Mesenchymal stem cell (in vitro differentiated cells and primary cell): ENCODE results near the gene ITGA11.

Experiments
- DNase-seq: peaks from one replicate; pipeline ENCODE4 v3.0.0-alpha.2; 2013
- H2AFZ ChIP-seq: one replicate; pipeline ENCODE4 v1.6.1; 2013; ENCODE audit warnings: low read depth, mild to moderate bottlenecking, control low read depth, inconsistent platforms, low read length, moderate library complexity
- H2AK5ac ChIP-seq: 2 replicates; pipeline ENCODE4 v1.6.1; 2013; ENCODE audit warnings: low read length, moderate library complexity, mild to moderate bottlenecking, inconsistent platforms; ENCODE audit not compliant: severe bottlenecking
- H2BK120ac ChIP-seq: one replicate; pipeline ENCODE4 v1.6.1; 2013; ENCODE audit warnings: low read depth, mild to moderate bottlenecking, inconsistent platforms, low read length, moderate library complexity
- H2BK12ac ChIP-seq, 2 experiments: one replicate each; pipeline ENCODE4 v1.6.1; 2013; ENCODE audit warnings: inconsistent platforms in 2 of 2, low read length in 2 of 2, mild to moderate bottlenecking in 2 of 2, moderate library complexity in 2 of 2, control low read depth in 1 of 2
- H2BK15ac ChIP-seq: one replicate; pipeline ENCODE4 v1.6.1; 2013; ENCODE audit warnings: mild to moderate bottlenecking, low read depth, inconsistent platforms; ENCODE audit not compliant: poor library complexity, severe bottlenecking
- H2BK5ac ChIP-seq: 2 replicates; pipeline ENCODE4 v1.6.1; 2013; ENCODE audit warnings: low read depth, mild to moderate bottlenecking, low read length, control low read depth, inconsistent platforms; ENCODE audit not compliant: poor library complexity, severe bottlenecking
- H3K14ac ChIP-seq, 2 experiments: one replicate each; pipeline ENCODE4 v1.6.1; 2013; ENCODE audit warnings: inconsistent platforms in 2 of 2, low read length in 2 of 2, control low read depth in 1 of 2, mild to moderate bottlenecking in 1 of 2, moderate library complexity in 1 of 2
- H3K18ac ChIP-seq, 2 experiments: one replicate each; pipeline ENCODE4 v1.6.1; 2013; ENCODE audit warnings: inconsistent platforms in 2 of 2, low read length in 2 of 2, control low read depth in 1 of 2, low read depth in 1 of 2, mild to moderate bottlenecking in 1 of 2
- H3K23ac ChIP-seq, 2 experiments: one replicate each; pipeline ENCODE4 v1.6.1; 2013; ENCODE audit warnings: inconsistent platforms in 2 of 2, low read length in 2 of 2, mild to moderate bottlenecking in 2 of 2, moderate library complexity in 2 of 2, control low read depth in 1 of 2
- H3K27ac ChIP-seq: 2 replicates; pipeline ENCODE4 v1.5.1; 2013; ENCODE audit warnings: mild to moderate bottlenecking, moderate library complexity, low read length, control low read depth, inconsistent platforms; ENCODE audit not compliant: poor library complexity, severe bottlenecking
- H3K27me3 ChIP-seq, 2 experiments: 2 replicates each; pipeline versions ENCODE4 v1.6.1 to v1.7.0; 2013; ENCODE audit warnings: low read length in 2 of 2, mild to moderate bottlenecking in 2 of 2, moderate library complexity in 2 of 2, control low read depth in 1 of 2, inconsistent platforms in 1 of 2; ENCODE audit not compliant: control insufficient read depth in 1 of 2, insufficient read depth in 1 of 2
- H3K36me3 ChIP-seq, 2 experiments: 2 replicates each; pipeline versions ENCODE4 v1.6.1 to v1.7.0; 2013; ENCODE audit warnings: low read length in 2 of 2, control low read depth in 1 of 2, inconsistent platforms in 1 of 2, low read depth in 1 of 2, mild to moderate bottlenecking in 1 of 2; ENCODE audit not compliant: insufficient read depth in 2 of 2, control insufficient read depth in 1 of 2
- H3K4ac ChIP-seq, 2 experiments: one replicate each; pipeline ENCODE4 v1.6.1; 2013; ENCODE audit warnings: inconsistent platforms in 2 of 2, low read length in 2 of 2, mild to moderate bottlenecking in 2 of 2, moderate library complexity in 2 of 2, control low read depth in 1 of 2, low read depth in 1 of 2
- H3K4me1 ChIP-seq: 2 replicates; pipeline ENCODE4 v1.6.1; 2013; ENCODE audit warnings: low read depth, low read length, control low read depth; ENCODE audit not compliant: control insufficient read depth, insufficient read depth
- H3K4me2 ChIP-seq: 2 replicates; pipeline ENCODE4 v1.6.1; 2013; ENCODE audit warnings: low read length, mild to moderate bottlenecking, inconsistent platforms; ENCODE audit not compliant: poor library complexity, severe bottlenecking
- H3K4me3 ChIP-seq, 2 experiments: 2 replicates each; pipeline versions ENCODE4 v1.5.1 to v1.7.0; 2013; ENCODE audit warnings: low read length in 2 of 2, mild to moderate bottlenecking in 2 of 2, control low read depth in 1 of 2, low read depth in 1 of 2; ENCODE audit not compliant: insufficient read depth in 1 of 2
- H3K79me1 ChIP-seq: replicated peaks from 2 replicates; pipeline ENCODE4 v1.6.1; 2013; ENCODE audit warnings: mild to moderate bottlenecking, control low read depth, low read length, inconsistent platforms; ENCODE audit not compliant: poor library complexity, severe bottlenecking
- H3K9ac ChIP-seq: 2 replicates; pipeline ENCODE4 v1.7.0; 2013; ENCODE audit warnings: mild to moderate bottlenecking, low read length, moderate library complexity
- H3K9me3 ChIP-seq: 2 replicates; pipeline ENCODE4 v1.7.0; 2013; ENCODE audit warnings: mild to moderate bottlenecking, low read length; ENCODE audit not compliant: control insufficient read depth
- H4K8ac ChIP-seq: one replicate; pipeline ENCODE4 v1.6.1; 2013; ENCODE audit warnings: inconsistent platforms, mild to moderate bottlenecking, low read length, moderate library complexity
- H4K91ac ChIP-seq: one replicate; pipeline ENCODE4 v1.6.1; 2013; ENCODE audit warnings: mild to moderate bottlenecking, low read length, inconsistent platforms
- WGBS: methylation state at CpG from one replicate; pipeline ENCODE4 v1.1.7; 2013; ENCODE audit warnings: mixed read lengths; 5-methylcytosine and 5-hydroxymethylcytosine counted together

Gene ITGA11

GRCh38 chr15:68265081-68265480, 166.9 kb downstream of the ITGA11 start:
- WGBS, result no CpG with 5 or more reads among the region's 4 CpGs
- no peak overlapping the region for H4K8ac ChIP-seq
- H2AFZ ChIP-seq, result no peak overlapping the region
- no peaks in the 10 kb centered on the region for H3K79me1 ChIP-seq
- no peak overlapping the region for H3K9ac ChIP-seq
- no peak for DNase-seq
- no peak overlapping the region for H2AK5ac ChIP-seq
- no peak overlapping the region for H3K23ac ChIP-seq
- H2BK15ac ChIP-seq, result no peak overlapping the region
- H4K91ac ChIP-seq, result no peak overlapping the region
- no peak overlapping the region for H3K27ac ChIP-seq
- no peak overlapping the region for H2BK5ac ChIP-seq
- no peak overlapping the region for H3K4me3 ChIP-seq
- H3K36me3 ChIP-seq, result no peaks in the 10 kb centered on the region
- H2BK12ac ChIP-seq, result no peak overlapping the region
- H3K27me3 ChIP-seq, result peaks cover 0 to 5% of the 10 kb centered on the region in 2 experiments
- no peak overlapping the region for H3K18ac ChIP-seq
- H3K9me3 ChIP-seq, result no peaks in the 10 kb centered on the region
- no peaks in the 10 kb centered on the region for H3K4me1 ChIP-seq
- H2BK120ac ChIP-seq, result no peak overlapping the region
- H3K4me2 ChIP-seq, result no peak overlapping the region
- no peak overlapping the region for H3K4ac ChIP-seq
- H3K14ac ChIP-seq, result no peak overlapping the region

- Histone ChIP-seq H3K23ac (no peak overlapping the region), H3K9me3 (no peaks in the 10 kb centered on the region), H3K4me3 (no peak overlapping the region), H2BK12ac (no peak overlapping the region), H3K9ac (no peak overlapping the region), H3K4me2 (no peak overlapping the region), H2AFZ (no peak overlapping the region), H3K36me3 (no peaks in the 10 kb centered on the region), H2AK5ac (no peak overlapping the region), H3K27ac (no peak overlapping the region), H4K91ac (no peak overlapping the region), H2BK5ac (no peak overlapping the region), H2BK120ac (no peak overlapping the region), H3K14ac (no peak overlapping the region), H3K4me1 (no peaks in the 10 kb centered on the region), H3K18ac (no peak overlapping the region), H3K4ac (no peak overlapping the region), H3K27me3 (peaks cover 0 to 5% of the 10 kb centered on the region in 2 experiments), H2BK15ac (no peak overlapping the region), H3K79me1 (no peaks in the 10 kb centered on the region), H4K8ac (no peak overlapping the region)
- DNase-seq, result no peak
- 11% methylated on average over 2 of the region's 2 CpGs for WGBS
These were observed 167.7 kb downstream of the ITGA11 start for GRCh38 chr15:68264282-68264681.

GRCh38 chr15:68262514-68263356, 169.2 kb downstream of the ITGA11 start:
- Histone ChIP-seq H4K91ac (no peak overlapping the region), H3K4me2 (no peak overlapping the region), H3K9me3 (no peaks in the 10 kb centered on the region), H3K18ac (no peak overlapping the region), H3K14ac (no peak overlapping the region), H3K9ac (no peak overlapping the region), H3K23ac (no peak overlapping the region), H3K4me1 (peaks cover 1% of the 10 kb centered on the region), H3K36me3 (no peaks in the 10 kb centered on the region), H2AK5ac (no peak overlapping the region), H3K27ac (no peak overlapping the region), H2AFZ (no peak overlapping the region), H2BK120ac (no peak overlapping the region), H2BK5ac (no peak overlapping the region), H3K27me3 (peaks cover 0 to 5% of the 10 kb centered on the region in 2 experiments), H2BK15ac (no peak overlapping the region), H3K79me1 (no peaks in the 10 kb centered on the region), H3K4me3 (no peak overlapping the region), H4K8ac (no peak overlapping the region), H2BK12ac (no peak overlapping the region), H3K4ac (no peak overlapping the region)
- DNase-seq, result no peak
- WGBS, result 89% methylated on average over 1 of the region's 5 CpGs

- no peak for DNase-seq
- no peak overlapping the region for H2AFZ ChIP-seq
- no peak overlapping the region for H4K8ac ChIP-seq
- H3K36me3 ChIP-seq, result no peaks in the 10 kb centered on the region
- no peak overlapping the region for H3K14ac ChIP-seq
- H3K27me3 ChIP-seq, result peaks cover 0 to 5% of the 10 kb centered on the region in 2 experiments
- H2BK120ac ChIP-seq, result no peak overlapping the region
- H2BK12ac ChIP-seq, result no peak overlapping the region
- H3K4ac ChIP-seq, result no peak overlapping the region
- no peak overlapping the region for H4K91ac ChIP-seq
- H2AK5ac ChIP-seq, result no peak overlapping the region
- H2BK5ac ChIP-seq, result no peak overlapping the region
- no peak overlapping the region for H3K23ac ChIP-seq
- no peak overlapping the region for H3K9ac ChIP-seq
- H3K4me1 ChIP-seq, result peaks cover 2% of the 10 kb centered on the region
- H3K79me1 ChIP-seq, result no peaks in the 10 kb centered on the region
- H3K9me3 ChIP-seq, result no peaks in the 10 kb centered on the region
- H3K27ac ChIP-seq, result no peak overlapping the region
- H3K18ac ChIP-seq, result no peak overlapping the region
- H3K4me3 ChIP-seq, result no peak overlapping the region
- 100% methylated on average over 2 of the region's 3 CpGs for WGBS
- H3K4me2 ChIP-seq, result no peak overlapping the region
- H2BK15ac ChIP-seq, result no peak overlapping the region
These were observed 170.0 kb downstream of the ITGA11 start for GRCh38 chr15:68261980-68262379.
